H7 (cell line): Measurements from ENCODE around the gene ABCE1. TPM values are rescaled to one million over a fixed set of nuclear protein-coding genes. Genes with fewer than 3 reads are reported as not detected.

Source experiments
- DNase-seq: peaks from one replicate; pipeline ENCODE4 v3.0.0; 2012
- H3K27me3 ChIP-seq: 2 replicates; pipeline ENCODE4 v1.6.0; 2011; ENCODE audit warnings: mild to moderate bottlenecking, low read length; ENCODE audit not compliant: control insufficient read depth, insufficient read depth
- H3K36me3 ChIP-seq: replicated peaks from 2 replicates; pipeline ENCODE4 v1.5.1; 2011; ENCODE audit warnings: low read length; ENCODE audit not compliant: control insufficient read depth, insufficient read depth
- H3K4me3 ChIP-seq: 2 replicates; pipeline ENCODE4 v1.5.1; 2011; ENCODE audit warnings: low read depth, mild to moderate bottlenecking, control low read depth, low read length, moderate library complexity; ENCODE audit not compliant: insufficient read depth
- total RNA-seq: library from RNA; depleted of rRNA; stranded (reverse); fragments of >200 nt; shearing (Covaris generic); gene quantifications from 2 replicates; pipeline ENCODE4 v1.2.3, GENCODE V29; 2014; rRNA removed

Gene ABCE1
- total RNA-seq, 1 experiment from 2014 or later, result 165 TPM

DNA sequence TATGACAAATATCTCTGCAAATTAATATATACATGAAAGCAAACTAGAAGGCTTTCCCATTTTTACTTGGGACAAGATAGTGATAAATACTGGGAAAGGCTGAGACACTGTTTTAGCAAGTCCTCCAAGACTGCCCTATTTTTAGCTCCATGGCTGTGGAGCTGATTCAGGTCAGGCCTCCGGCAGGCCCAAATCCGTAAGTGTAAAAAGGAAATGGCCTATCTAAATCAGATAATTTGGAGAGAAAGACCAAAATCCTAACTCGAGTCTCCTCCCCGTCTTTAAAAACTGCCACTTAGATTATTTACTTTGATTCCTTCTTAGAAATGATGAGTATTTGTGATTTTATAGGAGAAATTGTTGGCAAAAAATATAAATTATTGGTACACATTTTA lies 79.4 kb downstream of the ABCE1 start:
- DNase-seq, result no peak
- no peak overlapping the region; the same call in 1 of the 2 replicates for H3K4me3 ChIP-seq
- H3K36me3 ChIP-seq, result no peaks in the 10 kb centered on the region; the same call in 1 of the 2 replicates
- H3K27me3 ChIP-seq, result no peaks in the 10 kb centered on the region

- H3K27me3 ChIP-seq, result no peaks in the 10 kb centered on the region; the same call in 1 of the 2 replicates
- no peak for DNase-seq
- peak overlapping the region; percentile 80 for H3K4me3 ChIP-seq
- H3K36me3 ChIP-seq, result no peaks in the 10 kb centered on the region; the same call in 1 of the 2 replicates
These were observed 79.9 kb downstream of the ABCE1 start for GRCh38 chr4:145177906-145178538.

- Histone ChIP-seq H3K36me3 (no peaks in the 10 kb centered on the region; the same call in 1 of the 2 replicates), H3K27me3 (no peaks in the 10 kb centered on the region; the same call in 1 of the 2 replicates), H3K4me3 (peak overlapping the region; percentile 80)
- peak; percentile 29 for DNase-seq
These were observed 80.7 kb downstream of the ABCE1 start for GRCh38 chr4:145178740-145179280.

Other genes with a start within 250 kb of the ABCE1 start
- gene ANAPC10, start 115 bp upstream of the ABCE1 start, total RNA-seq, result 22.9 and 31.4 TPM in 2 replicates
- 16.4 and 23.6 TPM in 2 replicates for gene OTUD4, start 82.3 kb downstream of the ABCE1 start, total RNA-seq